ENCODE results near the gene DIP2A. TPM values are rescaled to one million over a fixed set of nuclear protein-coding genes. Genes with fewer than 3 reads are reported as not detected.

DIP2A gene
- total RNA-seq, 2 donors from 2014 or later, result 44.2 to 82.2 TPM

DNA sequence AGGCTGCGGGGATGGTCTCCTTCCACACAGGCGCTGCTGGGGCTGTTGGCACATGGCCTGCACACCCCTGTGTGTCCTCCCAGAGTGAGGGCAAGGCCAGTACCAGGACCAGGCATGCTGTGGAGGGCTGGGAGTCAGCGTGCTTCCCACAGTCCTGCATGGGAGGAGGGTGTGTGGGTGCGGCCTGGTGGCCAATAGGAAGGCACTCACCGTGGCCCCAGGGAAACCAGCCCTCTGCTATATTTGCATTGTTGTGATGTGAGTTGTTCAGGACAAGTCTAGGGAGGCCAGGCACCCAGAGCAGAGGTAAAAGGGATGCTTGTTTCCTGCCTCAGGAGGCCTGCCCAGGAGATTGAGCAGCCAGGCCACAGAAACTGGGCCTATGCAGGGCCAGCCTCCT is 86.7 kb downstream of the DIP2A start:
- no peak overlapping the region for H3K27ac ChIP-seq
- H3K9me3 ChIP-seq, result no peaks in the 10 kb centered on the region
- intact Hi-C loops (cut with DNase I), result no loop called here
- H3K27me3 ChIP-seq (replicated peaks; ENCODE audit: insufficient read depth), result no peaks in the 10 kb centered on the region
- no peak for TF ChIP-seq POLR2A (IDR thresholded peaks at IDR 0.05)
- TF ChIP-seq POLR2AphosphoS5 (IDR thresholded peaks at IDR 0.05), result no peak
- TF ChIP-seq, protein P1, sequence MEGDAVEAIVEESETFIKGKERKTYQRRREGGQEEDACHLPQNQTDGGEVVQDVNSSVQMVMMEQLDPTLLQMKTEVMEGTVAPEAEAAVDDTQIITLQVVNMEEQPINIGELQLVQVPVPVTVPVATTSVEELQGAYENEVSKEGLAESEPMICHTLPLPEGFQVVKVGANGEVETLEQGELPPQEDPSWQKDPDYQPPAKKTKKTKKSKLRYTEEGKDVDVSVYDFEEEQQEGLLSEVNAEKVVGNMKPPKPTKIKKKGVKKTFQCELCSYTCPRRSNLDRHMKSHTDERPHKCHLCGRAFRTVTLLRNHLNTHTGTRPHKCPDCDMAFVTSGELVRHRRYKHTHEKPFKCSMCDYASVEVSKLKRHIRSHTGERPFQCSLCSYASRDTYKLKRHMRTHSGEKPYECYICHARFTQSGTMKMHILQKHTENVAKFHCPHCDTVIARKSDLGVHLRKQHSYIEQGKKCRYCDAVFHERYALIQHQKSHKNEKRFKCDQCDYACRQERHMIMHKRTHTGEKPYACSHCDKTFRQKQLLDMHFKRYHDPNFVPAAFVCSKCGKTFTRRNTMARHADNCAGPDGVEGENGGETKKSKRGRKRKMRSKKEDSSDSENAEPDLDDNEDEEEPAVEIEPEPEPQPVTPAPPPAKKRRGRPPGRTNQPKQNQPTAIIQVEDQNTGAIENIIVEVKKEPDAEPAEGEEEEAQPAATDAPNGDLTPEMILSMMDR (IDR thresholded peaks at IDR 0.05), result no peak
- H3K4me3 ChIP-seq, result no peak overlapping the region
- no peaks in the 10 kb centered on the region for H3K4me1 ChIP-seq (replicated peaks)
- H3K36me3 ChIP-seq, result peaks cover 0 to 22% of the 10 kb centered on the region in 2 donors
- no peak for DNase-seq (ENCODE audit: low spot score)
- 76% methylated on average over 5 of the region's 5 CpGs for WGBS

DNA sequence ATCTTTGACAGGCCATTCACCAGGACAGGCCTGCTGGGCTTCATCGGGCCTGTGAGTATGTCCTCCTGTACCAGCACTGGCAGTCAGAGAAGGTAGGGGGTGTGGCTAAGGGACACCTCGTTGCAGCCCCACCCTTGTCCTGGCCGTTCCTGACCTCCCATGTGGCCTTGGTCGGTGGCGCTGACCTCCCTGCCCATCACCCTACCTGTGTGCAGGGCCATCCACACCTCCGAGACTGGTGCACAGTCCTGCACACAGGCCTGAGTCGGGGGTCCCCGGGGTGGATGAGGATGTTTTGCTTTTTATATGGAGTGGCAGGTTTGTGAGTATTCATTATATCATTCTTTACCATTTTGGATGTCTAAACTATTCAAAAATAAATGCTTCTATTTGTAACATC is 87.2 kb downstream of the DIP2A start:
- Histone ChIP-seq H3K4me3 (no peak overlapping the region), H3K36me3 (peaks cover 0 to 22% of the 10 kb centered on the region in 2 donors), H3K4me1 (replicated peaks) (no peaks in the 10 kb centered on the region), H3K27ac (no peak overlapping the region), H3K27me3 (replicated peaks; ENCODE audit: insufficient read depth) (no peaks in the 10 kb centered on the region), H3K9me3 (no peaks in the 10 kb centered on the region)
- no peak for DNase-seq (ENCODE audit: low spot score)
- TF ChIP-seq POLR2AphosphoS5 (IDR thresholded peaks at IDR 0.05) (no peak), POLR2A (IDR thresholded peaks at IDR 0.05) (no peak)
- TF ChIP-seq, protein P1 (IDR thresholded peaks at IDR 0.05), result no peak
- 84% methylated on average over 8 of the region's 8 CpGs for WGBS
- intact Hi-C loops (cut with DNase I), result no loop called here

DNA sequence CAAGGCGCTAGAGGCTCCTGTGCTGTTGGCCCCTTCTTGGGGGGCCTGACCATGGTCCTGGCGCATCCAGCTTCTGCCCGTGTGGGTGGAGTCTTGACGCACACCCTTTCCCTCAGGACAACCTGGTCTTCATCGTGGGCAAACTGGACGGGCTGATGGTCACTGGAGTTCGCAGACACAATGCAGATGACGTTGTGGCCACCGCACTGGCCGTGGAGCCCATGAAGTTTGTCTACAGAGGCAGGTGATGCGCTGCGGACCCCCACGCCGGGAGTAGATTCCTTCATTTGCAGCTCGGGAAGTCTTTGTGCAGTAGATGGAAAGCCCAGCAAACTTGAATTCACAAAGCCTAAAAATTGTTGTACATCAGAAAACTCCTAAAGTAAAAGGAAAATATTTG is 88.1 kb downstream of the DIP2A start:
- no peaks in the 10 kb centered on the region for H3K4me1 ChIP-seq (replicated peaks)
- H3K27me3 ChIP-seq (replicated peaks; ENCODE audit: insufficient read depth), result no peaks in the 10 kb centered on the region
- no peak for DNase-seq (ENCODE audit: low spot score)
- 94% methylated on average over 15 of the region's 15 CpGs for WGBS
- TF ChIP-seq, protein P1 (IDR thresholded peaks at IDR 0.05), result no peak
- no peak for TF ChIP-seq POLR2A (IDR thresholded peaks at IDR 0.05)
- TF ChIP-seq POLR2AphosphoS5 (IDR thresholded peaks at IDR 0.05), result no peak
- no peaks in the 10 kb centered on the region for H3K9me3 ChIP-seq
- no peak overlapping the region for H3K27ac ChIP-seq
- peaks cover 0 to 25% of the 10 kb centered on the region in 2 donors for H3K36me3 ChIP-seq
- no peak overlapping the region for H3K4me3 ChIP-seq
- intact Hi-C loops (cut with DNase I), result no loop called here

DNA sequence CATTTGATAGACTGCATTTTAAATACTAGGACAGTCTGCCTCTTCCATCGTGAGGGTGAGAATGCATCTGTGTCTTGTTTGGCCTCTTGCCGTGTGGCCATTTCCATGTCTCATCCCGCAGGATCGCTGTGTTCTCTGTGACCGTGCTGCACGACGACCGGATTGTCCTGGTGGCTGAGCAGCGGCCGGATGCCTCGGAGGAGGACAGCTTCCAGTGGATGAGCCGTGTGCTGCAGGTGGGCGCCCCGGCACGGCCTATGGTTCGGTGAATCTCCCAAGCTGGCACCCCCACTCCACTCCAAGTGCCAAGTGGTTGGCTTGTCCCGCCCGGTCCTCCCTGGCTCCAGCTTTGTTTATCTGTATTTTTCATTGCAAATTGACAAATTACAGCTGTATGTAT is 91.0 kb downstream of the DIP2A start:
- Histone ChIP-seq H3K4me1 (replicated peaks) (no peaks in the 10 kb centered on the region), H3K27ac (no peak overlapping the region), H3K4me3 (no peak overlapping the region), H3K9me3 (no peaks in the 10 kb centered on the region), H3K27me3 (replicated peaks; ENCODE audit: insufficient read depth) (no peaks in the 10 kb centered on the region), H3K36me3 (peaks cover 4 to 19% of the 10 kb centered on the region in 2 donors)
- intact Hi-C loops (cut with DNase I), result no loop called here
- TF ChIP-seq POLR2AphosphoS5 (IDR thresholded peaks at IDR 0.05), result no peak
- TF ChIP-seq, protein P1 (IDR thresholded peaks at IDR 0.05), result no peak
- no peak for TF ChIP-seq POLR2A (IDR thresholded peaks at IDR 0.05)
- DNase-seq (ENCODE audit: low spot score), result no peak
- WGBS, result 88% methylated on average over 18 of the region's 18 CpGs

DNA sequence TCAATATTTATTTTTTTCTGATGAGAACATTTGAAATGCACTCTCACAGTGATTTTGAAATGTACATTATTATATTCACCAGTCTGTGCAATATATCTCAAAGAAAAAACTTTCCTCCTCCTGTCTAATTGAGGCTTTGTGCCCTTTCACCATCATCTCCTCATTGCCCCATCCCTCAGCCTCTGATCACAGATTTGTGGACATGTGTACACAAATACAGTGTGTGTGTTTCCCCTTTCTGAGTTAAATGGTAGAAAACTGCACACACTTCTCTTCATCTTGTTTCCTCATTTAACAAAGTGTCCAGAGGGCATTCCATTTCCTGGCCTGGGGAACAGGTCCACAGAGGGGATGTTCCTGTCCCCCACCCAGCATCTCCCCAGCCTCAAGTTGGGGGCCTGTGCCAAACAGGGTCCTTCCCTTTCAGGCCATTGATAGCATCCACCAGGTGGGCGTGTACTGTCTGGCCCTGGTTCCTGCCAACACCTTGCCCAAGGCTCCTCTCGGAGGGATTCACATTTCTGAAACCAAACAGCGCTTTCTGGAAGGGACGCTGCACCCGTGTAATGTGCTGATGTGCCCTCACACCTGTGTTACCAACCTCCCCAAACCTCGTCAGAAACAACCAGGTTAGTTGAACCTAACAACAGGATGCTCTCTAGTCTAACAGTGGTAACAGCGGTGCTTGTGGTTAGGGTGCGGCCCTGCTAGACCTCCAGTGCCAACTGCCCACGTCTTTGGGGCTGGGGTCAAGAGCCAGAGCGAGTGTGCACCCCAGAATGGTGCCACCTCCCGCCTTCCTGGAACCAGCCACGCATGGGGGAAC is 91.6 kb downstream of the DIP2A start:
- no peaks in the 10 kb centered on the region for H3K4me1 ChIP-seq (replicated peaks)
- H3K9me3 ChIP-seq, result no peaks in the 10 kb centered on the region
- H3K36me3 ChIP-seq, result peaks cover 4 to 23% of the 10 kb centered on the region in 2 donors
- H3K27ac ChIP-seq, result no peak overlapping the region
- no peak overlapping the region for H3K4me3 ChIP-seq
- no peak for TF ChIP-seq POLR2A (IDR thresholded peaks at IDR 0.05)
- no peak for TF ChIP-seq POLR2AphosphoS5 (IDR thresholded peaks at IDR 0.05)
- no peaks in the 10 kb centered on the region for H3K27me3 ChIP-seq (replicated peaks; ENCODE audit: insufficient read depth)
- DNase-seq (ENCODE audit: low spot score), result no peak
- 93% methylated on average over 12 of the region's 12 CpGs for WGBS
- intact Hi-C loops (cut with DNase I), result no loop called here
